ENCODE results near the gene CCDC182. TPM values are rescaled to one million over a fixed set of nuclear protein-coding genes. Genes with fewer than 3 reads are reported as not detected.

The CCDC182 gene
- total and polyA plus RNA-seq, 9 of the 15 experiments (the other 6 are each of a cell fraction or from before 2014, with no cell fraction given), result not detected

GRCh38 chr17:57755480-57756070, 10.5 kb upstream of the CCDC182 start:
- Histone ChIP-seq H3K4me3 (no peak overlapping the region), H3K4me1 (replicated peaks in 1 of 2; ENCODE audit: control insufficient read depth in 2 of 2, insufficient read depth in 2 of 2, low read length in 2 of 2) (no peaks in the 10 kb centered on the region), H4K20me1 (replicated peaks; ENCODE audit: control insufficient read depth, insufficient read depth, low read length) (0 out of 2 replicates have a peak, but pooled peaks cover 5% of the 10 kb centered on the region), H3K9ac (ENCODE audit: insufficient read depth in 1 of 2, low read depth in 2 of 2, low read length in 2 of 2) (no peak overlapping the region), H3K79me2 (ENCODE audit: control insufficient read depth, insufficient read depth, low read length) (no peaks in the 10 kb centered on the region), H3K27ac (ENCODE audit: extremely low read depth, low read depth, low read length) (no peak overlapping the region), H3K4me2 (ENCODE audit: insufficient read depth, low read length) (no peak overlapping the region), H3K9me1 (ENCODE audit: control insufficient read depth, insufficient read depth, low read length) (no peaks in the 10 kb centered on the region), H3K36me3 (ENCODE audit: control insufficient read depth, insufficient read depth, low read length) (no peaks in the 10 kb centered on the region), H2AFZ (ENCODE audit: low read depth, low read length) (no peak overlapping the region), H3K27me3 (ENCODE audit: control insufficient read depth in 2 of 2, insufficient read depth in 2 of 2, low read length in 2 of 2) (peaks cover 24 to 42% of the 10 kb centered on the region in 2 experiments; a peak in 4 of 5 replicates), H3K9me3 (replicated peaks; ENCODE audit: control insufficient read depth, insufficient read depth, low read depth, low read length) (no peaks in the 10 kb centered on the region)
- in situ Hi-C loops (cut with MboI), result no loop called here
- ChIA-PET POLR2A (interaction anchor here (0.5 to 1.4 kb wide), 3 partner anchors 10 to 61 kb away, joined by 3 to 6 read pairs (median 3); no protein-coding TSS in a partner anchor), CTCF (ENCODE audit: low intra/inter-chr PET ratio) (no interaction called here)
- intact Hi-C loops (cut with micrococcal nuclease), result no loop called here
- FAIRE-seq (no peak), ATAC-seq (no peak), DNase-seq (ENCODE audit: extremely low read depth in 1 of 4, low spot score in 3 of 4) (no peak)
- no TSS peak for BruUV-seq (replicated peaks)
- 19% methylated on average over 6 of the region's 6 CpGs for WGBS (ENCODE audit: insufficient coverage, low coverage, missing lambda C conversion rate)
- TF ChIP-seq HLTF (IDR thresholded peaks at IDR 0.05) (no peak), RAD51 (IDR thresholded peaks at IDR 0.05; ENCODE audit: borderline replicate concordance, low read depth) (no peak), MCM7 (IDR thresholded peaks at IDR 0.05) (no peak), CEBPZ (IDR thresholded peaks at IDR 0.05; ENCODE audit: borderline replicate concordance, low read depth, low read length) (no peak), POLR2B (IDR thresholded peaks at IDR 0.05; ENCODE audit: low read depth, partially characterized antibody) (no peak), EHMT2 (IDR thresholded peaks at IDR 0.05) (peak; percentile 48; the same call in 1 of the 2 replicates), E2F3 (CRISPR knock-in tag; IDR thresholded peaks at IDR 0.05) (no peak), ZNF232 (CRISPR knock-in tag; IDR thresholded peaks at IDR 0.05) (no peak), RUNX1 (IDR thresholded peaks at IDR 0.05; ENCODE audit: low read depth) (no peak), NEUROD1 (IDR thresholded peaks at IDR 0.05; ENCODE audit: borderline replicate concordance, low read depth, low read length, partially characterized antibody) (no peak), ZBTB43 (CRISPR knock-in tag; IDR thresholded peaks at IDR 0.05) (no peak), YBX1 (IDR thresholded peaks at IDR 0.05) (no peak), ZBTB5 (IDR thresholded peaks at IDR 0.05) (no peak), ZNF24 (IDR thresholded peaks at IDR 0.05) (no peak)
- TF ChIP-seq, protein P1, sequence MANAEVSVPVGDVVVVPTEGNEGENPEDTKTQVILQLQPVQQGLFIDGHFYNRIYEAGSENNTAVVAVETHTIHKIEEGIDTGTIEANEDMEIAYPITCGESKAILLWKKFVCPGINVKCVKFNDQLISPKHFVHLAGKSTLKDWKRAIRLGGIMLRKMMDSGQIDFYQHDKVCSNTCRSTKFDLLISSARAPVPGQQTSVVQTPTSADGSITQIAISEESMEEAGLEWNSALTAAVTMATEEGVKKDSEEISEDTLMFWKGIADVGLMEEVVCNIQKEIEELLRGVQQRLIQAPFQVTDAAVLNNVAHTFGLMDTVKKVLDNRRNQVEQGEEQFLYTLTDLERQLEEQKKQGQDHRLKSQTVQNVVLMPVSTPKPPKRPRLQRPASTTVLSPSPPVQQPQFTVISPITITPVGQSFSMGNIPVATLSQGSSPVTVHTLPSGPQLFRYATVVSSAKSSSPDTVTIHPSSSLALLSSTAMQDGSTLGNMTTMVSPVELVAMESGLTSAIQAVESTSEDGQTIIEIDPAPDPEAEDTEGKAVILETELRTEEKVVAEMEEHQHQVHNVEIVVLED (CRISPR knock-in tag; IDR thresholded peaks at IDR 0.05), result no peak
